Lower leg skin (tissue), 3 donors: ENCODE data around the gene TRH.

Source experiments
- POLR2A ChIP-seq, 2 donors: fragments of 450-650 bp; IDR thresholded peaks; one replicate each; pipeline ENCODE4 v1.6.1; 2016 to 2017; ENCODE audit warnings: antibody characterized with exemption in 2 of 2, mild to moderate bottlenecking in 1 of 2, moderate library complexity in 1 of 2
- TF ChIP-seq, protein P1 (sequence below), 3 donors: fragments of 450-650 bp; IDR thresholded peaks; one replicate each; pipeline ENCODE4 v1.5.1; 2016; ENCODE audit warnings: antibody characterized with exemption in 3 of 3, mild to moderate bottlenecking in 3 of 3, moderate library complexity in 2 of 3

DNA sequence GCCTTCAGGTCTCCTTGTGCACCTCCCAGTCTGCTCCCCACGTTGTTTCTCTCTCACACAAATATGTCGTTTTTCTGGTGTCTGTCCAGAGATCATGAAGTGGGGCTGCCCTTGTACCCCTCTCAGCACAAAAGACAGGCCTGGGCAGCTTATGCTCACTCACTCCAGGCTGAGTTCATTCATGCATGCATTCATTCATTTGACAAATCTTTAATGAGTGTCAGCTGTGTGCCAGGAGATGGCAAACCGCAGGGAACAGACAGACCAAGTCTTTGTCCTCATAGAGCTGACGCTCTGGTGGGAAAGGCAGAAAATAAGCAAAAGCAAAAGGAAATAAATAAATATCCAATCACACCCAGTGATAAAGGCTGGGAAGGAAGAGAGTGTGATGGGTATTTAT, 7.6 kb upstream of the TRH start:
- TF ChIP-seq, protein P1, sequence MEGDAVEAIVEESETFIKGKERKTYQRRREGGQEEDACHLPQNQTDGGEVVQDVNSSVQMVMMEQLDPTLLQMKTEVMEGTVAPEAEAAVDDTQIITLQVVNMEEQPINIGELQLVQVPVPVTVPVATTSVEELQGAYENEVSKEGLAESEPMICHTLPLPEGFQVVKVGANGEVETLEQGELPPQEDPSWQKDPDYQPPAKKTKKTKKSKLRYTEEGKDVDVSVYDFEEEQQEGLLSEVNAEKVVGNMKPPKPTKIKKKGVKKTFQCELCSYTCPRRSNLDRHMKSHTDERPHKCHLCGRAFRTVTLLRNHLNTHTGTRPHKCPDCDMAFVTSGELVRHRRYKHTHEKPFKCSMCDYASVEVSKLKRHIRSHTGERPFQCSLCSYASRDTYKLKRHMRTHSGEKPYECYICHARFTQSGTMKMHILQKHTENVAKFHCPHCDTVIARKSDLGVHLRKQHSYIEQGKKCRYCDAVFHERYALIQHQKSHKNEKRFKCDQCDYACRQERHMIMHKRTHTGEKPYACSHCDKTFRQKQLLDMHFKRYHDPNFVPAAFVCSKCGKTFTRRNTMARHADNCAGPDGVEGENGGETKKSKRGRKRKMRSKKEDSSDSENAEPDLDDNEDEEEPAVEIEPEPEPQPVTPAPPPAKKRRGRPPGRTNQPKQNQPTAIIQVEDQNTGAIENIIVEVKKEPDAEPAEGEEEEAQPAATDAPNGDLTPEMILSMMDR (IDR thresholded peaks at IDR 0.05) = no peak
- no peak for TF ChIP-seq POLR2A (IDR thresholded peaks at IDR 0.05)
